ENCODE measurements around the gene SCCPDH. TPM values are rescaled to one million over a fixed set of nuclear protein-coding genes. Genes with fewer than 3 reads are reported as not detected.
"Not testable (repeated sequence)": the region's sequence is repeated elsewhere in the genome, so short reads cannot be mapped to it uniquely, and the experiment has no call there.

SCCPDH gene
- total RNA-seq, 2 donors from 2014 or later = 30.7 to 32.4 TPM

- intact Hi-C loops (cut with DNase I, micrococcal nuclease) = no loop called here
- no peak for ATAC-seq
- no peak for DNase-seq
Measured at GRCh38 chr1:246733704-246734103, 9.5 kb downstream of the SCCPDH start.

- DNase-seq (no peak), ATAC-seq (no peak)
- intact Hi-C loops (cut with DNase I, micrococcal nuclease) = no loop called here
Measured at GRCh38 chr1:246734866-246735265, 10.7 kb downstream of the SCCPDH start.

- DNase-seq (no peak), ATAC-seq (no peak)
- intact Hi-C loops (cut with DNase I, micrococcal nuclease) = no loop called here
Measured at GRCh38 chr1:246735735-246736134, 11.5 kb downstream of the SCCPDH start.

GRCh38 chr1:246742396-246742795, 18.2 kb downstream of the SCCPDH start:
- intact Hi-C loops (cut with DNase I, micrococcal nuclease) = no loop called here
- no peak for DNase-seq
- no peak for ATAC-seq

- ATAC-seq; intact Hi-C loops (cut with DNase I, micrococcal nuclease); DNase-seq: not testable (repeated sequence)
Measured at GRCh38 chr1:246746155-246746554, 21.9 kb downstream of the SCCPDH start.

- ATAC-seq (no peak), DNase-seq (no peak)
- intact Hi-C loops (cut with DNase I, micrococcal nuclease) = no loop called here
Measured at GRCh38 chr1:246748006-246748405, 23.8 kb downstream of the SCCPDH start.

GRCh38 chr1:246748867-246749266, 24.7 kb downstream of the SCCPDH start:
- intact Hi-C loops (cut with DNase I, micrococcal nuclease) = no loop called here
- DNase-seq (no peak), ATAC-seq (no peak)

GRCh38 chr1:246750752-246751151, 26.5 kb downstream of the SCCPDH start:
- peak; percentile 52 for ATAC-seq
- DNase-seq = peak in 1 of 2 donors; percentile 28
- intact Hi-C loops (cut with DNase I, micrococcal nuclease) = loop anchor here in 1 of 2 donors (10.0 kb wide), 2 partner anchors 56 to 256 kb away; no protein-coding TSS in a partner anchor

GRCh38 chr1:246753670-246754535, 29.7 kb downstream of the SCCPDH start:
- intact Hi-C loops (cut with DNase I, micrococcal nuclease) = loop anchor here in 1 of 2 donors (10.0 kb wide), 2 partner anchors 59 to 259 kb away; no protein-coding TSS in a partner anchor
- ATAC-seq (peak; percentile 79), DNase-seq (peak; percentile 43 to 67)

- DNase-seq (no peak), ATAC-seq (peak; percentile 66)
- intact Hi-C loops (cut with DNase I, micrococcal nuclease) = loop anchor here in 1 of 2 donors (10.0 kb wide), 2 partner anchors 61 to 261 kb away; no protein-coding TSS in a partner anchor
Measured at GRCh38 chr1:246755419-246755818, 31.2 kb downstream of the SCCPDH start.

- DNase-seq (no peak), ATAC-seq (no peak)
- intact Hi-C loops (cut with DNase I, micrococcal nuclease) = no loop called here
Measured at GRCh38 chr1:246760422-246761347, 36.5 kb downstream of the SCCPDH start.

GRCh38 chr1:246761396-246761795, 37.2 kb downstream of the SCCPDH start:
- ATAC-seq = no peak
- no peak for DNase-seq
- intact Hi-C loops (cut with DNase I, micrococcal nuclease) = no loop called here

GRCh38 chr1:246765521-246765920, 41.3 kb downstream of the SCCPDH start:
- intact Hi-C loops (cut with DNase I, micrococcal nuclease) = no loop called here
- DNase-seq = peak; percentile 46 to 50
- peak; percentile 99 for ATAC-seq

- intact Hi-C loops (cut with DNase I, micrococcal nuclease) = no loop called here
- DNase-seq (no peak), ATAC-seq (no peak)
Measured at GRCh38 chr1:246768403-246769020, 44.3 kb downstream of the SCCPDH start.

GRCh38 chr1:246769306-246769705, 45.1 kb downstream of the SCCPDH start:
- intact Hi-C loops (cut with DNase I, micrococcal nuclease) = no loop called here
- ATAC-seq (no peak), DNase-seq (peak in 1 of 2 donors; percentile 54)

- intact Hi-C loops (cut with DNase I, micrococcal nuclease) = no loop called here
- DNase-seq = no peak
- ATAC-seq = no peak
Measured at GRCh38 chr1:246771366-246771765, 47.2 kb downstream of the SCCPDH start.

- intact Hi-C loops (cut with DNase I, micrococcal nuclease) = no loop called here
- ATAC-seq = no peak
- no peak for DNase-seq
Measured at GRCh38 chr1:246772686-246773085, 48.5 kb downstream of the SCCPDH start.

- no peak for DNase-seq
- intact Hi-C loops (cut with DNase I, micrococcal nuclease) = no loop called here
- ATAC-seq = no peak
Measured at GRCh38 chr1:246773213-246773641, 49.0 kb downstream of the SCCPDH start.
